Bronchial epithelial cell (primary cell): ENCODE data around the gene CASP8AP2. TPM values are rescaled to one million over a fixed set of nuclear protein-coding genes. Genes with fewer than 3 reads are reported as not detected.
"Not testable (repeated sequence)": the region's sequence is repeated elsewhere in the genome, so short reads cannot be mapped to it uniquely, and the experiment has no call there.

Source experiments
- DNase-seq: peaks from one replicate; pipeline ENCODE4 v3.0.0-alpha.2; 2010; ENCODE audit warnings: low read depth
- FAIRE-seq: peaks from 2 replicates; lab custom pipeline; 2011; peaks lifted over from hg19 to GRCh38; lab: Jason Lieb, UNC
- H3K27me3 ChIP-seq: 2 replicates; pipeline ENCODE4 v1.5.1; 2011; ENCODE audit warnings: low read length; ENCODE audit not compliant: control insufficient read depth, insufficient read depth
- H3K36me3 ChIP-seq: 2 replicates; pipeline ENCODE4 v1.5.1; 2011; ENCODE audit warnings: low read length; ENCODE audit not compliant: control insufficient read depth, insufficient read depth
- H3K4me3 ChIP-seq: 2 replicates; pipeline ENCODE4 v1.5.1; 2011; ENCODE audit warnings: mild to moderate bottlenecking, low read depth, low read length, control low read depth
- CTCF ChIP-seq: IDR thresholded peaks from 2 replicates; pipeline ENCODE4 v1.5.1; 2011; ENCODE audit warnings: mild to moderate bottlenecking, moderate library complexity, low read length, control low read depth, inconsistent platforms; ENCODE audit not compliant: insufficient read depth, severe bottlenecking
- total RNA-seq: library from RNA; depleted of rRNA; stranded (reverse); fragments of >200 nt; gene quantifications from 2 replicates; pipeline ENCODE4 v1.2.1, GENCODE V29; 2014

Gene CASP8AP2
- total RNA-seq, 1 donor from 2014 or later: 10.5 TPM

GRCh38 chr6:89807581-89807980 is 22.1 kb upstream of the CASP8AP2 start:
- Histone ChIP-seq H3K4me3 (no peak overlapping the region), H3K36me3 (peaks cover 2% of the 10 kb centered on the region), H3K27me3 (no peaks in the 10 kb centered on the region)
- FAIRE-seq (no peak), DNase-seq (no peak)
- TF ChIP-seq CTCF: no peak

- H3K27me3 ChIP-seq, H3K4me3 ChIP-seq, FAIRE-seq, DNase-seq, H3K36me3 ChIP-seq: not testable (repeated sequence)
Measured at GRCh38 chr6:89813422-89813821, 16.3 kb upstream of the CASP8AP2 start.

GRCh38 chr6:89817481-89817880 is 12.2 kb upstream of the CASP8AP2 start:
- no peak overlapping the region for H3K4me3 ChIP-seq
- TF ChIP-seq CTCF: no peak
- no peaks in the 10 kb centered on the region for H3K27me3 ChIP-seq
- DNase-seq (no peak), FAIRE-seq (no peak)
- H3K36me3 ChIP-seq: no peaks in the 10 kb centered on the region

GRCh38 chr6:89818977-89819335 is 10.7 kb upstream of the CASP8AP2 start:
- TF ChIP-seq CTCF: no peak
- Histone ChIP-seq H3K27me3 (no peaks in the 10 kb centered on the region), H3K4me3 (peak overlapping the region; percentile 55), H3K36me3 (no peaks in the 10 kb centered on the region)
- DNase-seq: peak; percentile 61
- FAIRE-seq: peak; percentile 43

- FAIRE-seq (no peak), DNase-seq (peak; percentile 93)
- H3K36me3 ChIP-seq: no peaks in the 10 kb centered on the region
- peak within 1 kb of the TSS; percentile 55 for H3K4me3 ChIP-seq
- no peak for TF ChIP-seq CTCF
- H3K27me3 ChIP-seq: no peaks in the 10 kb centered on the region
Measured at GRCh38 chr6:89819336-89820130, 10.1 kb upstream of the CASP8AP2 start, which contains the start of gene MDN1. Gene MDN1, minus strand, starts transcription at chr6:89819794. Its CDS starts 187 bp downstream, at chr6:89819607.

GRCh38 chr6:89826029-89826528 is 3.6 kb upstream of the CASP8AP2 start:
- FAIRE-seq (no peak), DNase-seq (no peak)
- Histone ChIP-seq H3K27me3 (no peaks in the 10 kb centered on the region), H3K36me3 (no peaks in the 10 kb centered on the region), H3K4me3 (no peak overlapping the region)
- no peak for TF ChIP-seq CTCF

- H3K27me3 ChIP-seq, FAIRE-seq, DNase-seq, H3K36me3 ChIP-seq: not testable (repeated sequence)
- peak overlapping the region; percentile 61 for H3K4me3 ChIP-seq
Measured at GRCh38 chr6:89828475-89828987, 1.1 kb upstream of the CASP8AP2 start.
